Smooth muscle cell (in vitro differentiated cells): ENCODE results near the gene CCM2L. TPM values are rescaled to one million over a fixed set of nuclear protein-coding genes. Genes with fewer than 3 reads are reported as not detected.

Experiments used
- DNase-seq: peaks from one replicate; lab custom pipeline; 2025; ENCODE audit not compliant: unreplicated experiment; lab: John Stamatoyannopoulos, UW
- H2AFZ ChIP-seq: fragments of 200-600 bp; sonication (generic); 2 replicates; pipeline ENCODE4 v1.6.0; 2016; ENCODE audit warnings: antibody characterized with exemption, low read depth, mild to moderate bottlenecking
- H3F3A ChIP-seq: fragments of 200-600 bp; sonication (generic); 2 replicates; pipeline ENCODE4 v1.6.0; 2017; ENCODE audit warnings: antibody characterized with exemption, low read depth
- H3K27ac ChIP-seq: fragments of 200-600 bp; sonication (generic); 2 replicates; pipeline ENCODE4 v1.5.1; 2016; ENCODE audit warnings: low read depth, mild to moderate bottlenecking
- H3K27me3 ChIP-seq: fragments of 200-600 bp; sonication (generic); 2 replicates; pipeline ENCODE4 v1.6.1; 2016; ENCODE audit warnings: low read depth, mild to moderate bottlenecking
- H3K36me3 ChIP-seq: fragments of 200-600 bp; sonication (generic); 2 replicates; pipeline ENCODE4 v1.5.1; 2016; ENCODE audit warnings: low read depth
- H3K4me1 ChIP-seq: fragments of 200-600 bp; sonication (generic); 2 replicates; pipeline ENCODE4 v1.5.1; 2016; ENCODE audit warnings: low read depth
- H3K4me2 ChIP-seq: fragments of 200-600 bp; sonication (generic); 2 replicates; pipeline ENCODE4 v1.6.0; 2016; ENCODE audit warnings: mild to moderate bottlenecking
- H3K4me3 ChIP-seq: fragments of 200-600 bp; sonication (generic); 2 replicates; pipeline ENCODE4 v1.5.1; 2016; ENCODE audit warnings: mild to moderate bottlenecking
- H3K79me2 ChIP-seq: fragments of 200-600 bp; sonication (generic); 2 replicates; pipeline ENCODE4 v1.6.0; 2016; ENCODE audit warnings: low read depth, mild to moderate bottlenecking
- H3K9ac ChIP-seq: fragments of 200-600 bp; sonication (generic); 2 replicates; pipeline ENCODE4 v1.6.0; 2016; ENCODE audit warnings: low read depth
- H3K9me3 ChIP-seq: fragments of 200-600 bp; sonication (generic); replicated peaks from 2 replicates; pipeline ENCODE4 v1.5.1; 2016; ENCODE audit warnings: low read depth
- H4K20me1 ChIP-seq: fragments of 200-600 bp; sonication (generic); 2 replicates; pipeline ENCODE4 v1.6.0; 2016; ENCODE audit warnings: low read depth
- WGBS: methylation state at CpG from one replicate; pipeline ENCODE4 v1.1.7; 2016; ENCODE audit warnings: low lambda C conversion rate; 5-methylcytosine and 5-hydroxymethylcytosine counted together
- polyA plus RNA-seq: library from polyadenylated mRNA; unstranded; fragments of >200 nt; fragmentation: Nextera tagmentation; extraction: Ambion mirVana; gene quantifications from 2 replicates; pipeline ENCODE4 v1.2.1, GENCODE V29; 2016
- total RNA-seq: library from RNA; depleted of rRNA; stranded (reverse); fragments of >200 nt; gene quantifications from 2 replicates; pipeline ENCODE4 v1.2.3, GENCODE V29; 2014
- TF ChIP-seq, protein P1 (sequence below): fragments of 200-600 bp; sonication (generic); IDR thresholded peaks from 2 replicates; pipeline ENCODE4 v1.5.1; 2017; ENCODE audit warnings: borderline replicate concordance, mild to moderate bottlenecking, antibody characterized with exemption; ENCODE audit not compliant: insufficient read depth, poor library complexity, severe bottlenecking

The CCM2L gene
- total and polyA plus RNA-seq, 2 experiments from 2014 or later, result 0.27 TPM; not detected in 1

GRCh38 chr20:31998246-31998645 lies 12.0 kb upstream of the CCM2L start:
- no peak overlapping the region for H2AFZ ChIP-seq
- no peak overlapping the region for H3K27ac ChIP-seq
- TF ChIP-seq, protein P1, sequence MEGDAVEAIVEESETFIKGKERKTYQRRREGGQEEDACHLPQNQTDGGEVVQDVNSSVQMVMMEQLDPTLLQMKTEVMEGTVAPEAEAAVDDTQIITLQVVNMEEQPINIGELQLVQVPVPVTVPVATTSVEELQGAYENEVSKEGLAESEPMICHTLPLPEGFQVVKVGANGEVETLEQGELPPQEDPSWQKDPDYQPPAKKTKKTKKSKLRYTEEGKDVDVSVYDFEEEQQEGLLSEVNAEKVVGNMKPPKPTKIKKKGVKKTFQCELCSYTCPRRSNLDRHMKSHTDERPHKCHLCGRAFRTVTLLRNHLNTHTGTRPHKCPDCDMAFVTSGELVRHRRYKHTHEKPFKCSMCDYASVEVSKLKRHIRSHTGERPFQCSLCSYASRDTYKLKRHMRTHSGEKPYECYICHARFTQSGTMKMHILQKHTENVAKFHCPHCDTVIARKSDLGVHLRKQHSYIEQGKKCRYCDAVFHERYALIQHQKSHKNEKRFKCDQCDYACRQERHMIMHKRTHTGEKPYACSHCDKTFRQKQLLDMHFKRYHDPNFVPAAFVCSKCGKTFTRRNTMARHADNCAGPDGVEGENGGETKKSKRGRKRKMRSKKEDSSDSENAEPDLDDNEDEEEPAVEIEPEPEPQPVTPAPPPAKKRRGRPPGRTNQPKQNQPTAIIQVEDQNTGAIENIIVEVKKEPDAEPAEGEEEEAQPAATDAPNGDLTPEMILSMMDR, result no peak
- H3K36me3 ChIP-seq, result no peaks in the 10 kb centered on the region
- H3K4me3 ChIP-seq, result no peak overlapping the region
- no peaks in the 10 kb centered on the region for H3F3A ChIP-seq
- no peak overlapping the region for H3K9ac ChIP-seq
- no peak for DNase-seq
- no peak overlapping the region for H3K4me2 ChIP-seq
- H3K27me3 ChIP-seq, result peaks cover 43% of the 10 kb centered on the region
- H4K20me1 ChIP-seq, result no peaks in the 10 kb centered on the region
- 65% methylated on average over 2 of the region's 2 CpGs for WGBS
- H3K4me1 ChIP-seq, result no peaks in the 10 kb centered on the region
- no peaks in the 10 kb centered on the region for H3K9me3 ChIP-seq
- H3K79me2 ChIP-seq, result no peaks in the 10 kb centered on the region

- no peak for DNase-seq
- Histone ChIP-seq H2AFZ (no peak overlapping the region), H3F3A (no peaks in the 10 kb centered on the region), H3K9ac (no peak overlapping the region), H3K27me3 (no peaks in the 10 kb centered on the region), H4K20me1 (no peaks in the 10 kb centered on the region), H3K36me3 (no peaks in the 10 kb centered on the region), H3K4me3 (no peak overlapping the region), H3K79me2 (no peaks in the 10 kb centered on the region), H3K9me3 (no peaks in the 10 kb centered on the region), H3K27ac (no peak overlapping the region), H3K4me2 (no peak overlapping the region), H3K4me1 (no peaks in the 10 kb centered on the region)
- TF ChIP-seq, protein P1, result no peak
- 89% methylated on average over 2 of the region's 2 CpGs for WGBS
These were observed 6.9 kb upstream of the CCM2L start for GRCh38 chr20:32003325-32003724.

DNA sequence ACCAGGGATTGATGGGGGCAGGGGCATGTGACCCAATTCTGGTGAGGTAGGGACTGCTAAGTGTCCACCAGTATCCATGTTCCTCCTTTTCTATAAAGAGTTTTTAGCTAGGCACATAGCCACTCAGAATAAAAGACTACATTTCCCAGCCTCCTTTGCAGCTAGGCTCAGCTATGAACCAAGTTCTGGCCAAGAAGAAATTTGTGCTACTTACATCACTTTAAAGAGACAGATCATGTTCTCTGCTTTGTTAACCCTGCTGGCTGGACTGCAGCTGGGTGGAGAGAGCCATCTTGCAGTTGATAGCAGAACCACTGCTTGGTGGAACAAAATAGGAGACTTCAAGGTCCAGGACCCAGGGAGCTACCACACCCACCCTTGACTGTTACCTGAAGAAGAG lies 5.3 kb upstream of the CCM2L start:
- Histone ChIP-seq H2AFZ (no peak overlapping the region), H3K27me3 (peaks cover 3% of the 10 kb centered on the region), H3K79me2 (no peaks in the 10 kb centered on the region), H3K9me3 (no peaks in the 10 kb centered on the region), H3K4me3 (no peak overlapping the region), H4K20me1 (no peaks in the 10 kb centered on the region), H3K4me1 (no peaks in the 10 kb centered on the region), H3K9ac (no peak overlapping the region), H3K36me3 (no peaks in the 10 kb centered on the region), H3K27ac (no peak overlapping the region), H3F3A (no peaks in the 10 kb centered on the region), H3K4me2 (no peak overlapping the region)
- no peak for DNase-seq
- TF ChIP-seq, protein P1, result no peak

DNA sequence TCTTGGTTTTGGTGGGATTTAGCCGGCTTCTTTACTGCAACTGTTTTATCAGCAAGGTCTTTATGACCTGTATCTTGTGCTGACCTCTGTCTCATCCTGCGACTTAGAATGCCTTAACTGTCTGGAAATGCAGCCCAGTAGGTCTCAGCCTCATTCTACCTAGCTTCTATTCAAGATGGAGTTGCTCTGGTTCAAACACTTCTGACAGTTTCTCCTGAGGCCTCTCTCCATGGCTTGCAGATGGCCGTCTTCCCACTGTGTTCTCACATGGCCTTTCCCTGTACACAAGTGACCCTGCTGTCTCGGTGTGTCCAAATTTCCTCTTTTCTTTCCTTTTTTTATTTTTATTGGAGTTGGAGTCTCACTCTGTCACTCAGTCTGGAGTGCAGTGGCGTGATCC lies 4.2 kb upstream of the CCM2L start:
- no peak overlapping the region for H2AFZ ChIP-seq
- H3K4me2 ChIP-seq, result no peak overlapping the region
- H3K4me3 ChIP-seq, result no peak overlapping the region
- H3K4me1 ChIP-seq, result no peaks in the 10 kb centered on the region
- H3K36me3 ChIP-seq, result no peaks in the 10 kb centered on the region
- H3K79me2 ChIP-seq, result no peaks in the 10 kb centered on the region
- peaks cover 11% of the 10 kb centered on the region for H3K27me3 ChIP-seq
- no peaks in the 10 kb centered on the region for H4K20me1 ChIP-seq
- no peak overlapping the region for H3K27ac ChIP-seq
- no peak for DNase-seq
- H3K9me3 ChIP-seq, result no peaks in the 10 kb centered on the region
- WGBS, result 92% methylated on average over 5 of the region's 5 CpGs
- H3K9ac ChIP-seq, result no peak overlapping the region
- TF ChIP-seq, protein P1, result no peak
- H3F3A ChIP-seq, result no peaks in the 10 kb centered on the region
